RPMI7951 (cell line): Measurements from ENCODE around the gene ANKHD1. TPM values are rescaled to one million over a fixed set of nuclear protein-coding genes. Genes with fewer than 3 reads are reported as not detected.

Experiments used
- total RNA-seq: library from RNA; depleted of rRNA; stranded (reverse); fragments of >200 nt; shearing (Covaris generic); gene quantifications from 2 replicates; pipeline ENCODE4 v1.2.3, GENCODE V29; 2014; rRNA removed

The ANKHD1 gene
- total RNA-seq, 1 experiment from 2014 or later, result 35.2 TPM

Other genes starting within 250 kb of the ANKHD1 start
- 22.4 and 29.1 TPM in 2 replicates for gene CYSTM1, start 226.6 kb upstream of the ANKHD1 start, total RNA-seq
- 86.1 and 114 TPM in 2 replicates for gene PFDN1, start 98.7 kb upstream of the ANKHD1 start, total RNA-seq
- 3.5 and 3.9 TPM in 2 replicates for gene HBEGF, start 55.2 kb upstream of the ANKHD1 start, total RNA-seq
- gene SLC4A9, start 41.6 kb upstream of the ANKHD1 start, total RNA-seq, result not detected in 2 replicates
- not detected in 2 replicates for gene EIF4EBP3, start 145.8 kb downstream of the ANKHD1 start, total RNA-seq
- 47.7 and 57.1 TPM in 2 replicates for gene SRA1, start 155.6 kb downstream of the ANKHD1 start, total RNA-seq
- gene APBB3, start 162.8 kb downstream of the ANKHD1 start, total RNA-seq, result 2.3 and 5.0 TPM in 2 replicates
- 20.8 and 23.7 TPM in 2 replicates for gene SLC35A4, start 163.0 kb downstream of the ANKHD1 start, total RNA-seq
- gene CD14, start 231.3 kb downstream of the ANKHD1 start, total RNA-seq, result 0.20 and 0.96 TPM in 2 replicates
- gene TMCO6, start 237.6 kb downstream of the ANKHD1 start, total RNA-seq, result 6.8 and 9.2 TPM in 2 replicates
- 106 and 116 TPM in 2 replicates for gene NDUFA2, start 245.8 kb downstream of the ANKHD1 start, total RNA-seq
- 93.8 and 130 TPM in 2 replicates for gene IK, start 246.0 kb downstream of the ANKHD1 start, total RNA-seq